DND-41 (cell line): ENCODE measurements around the gene AFAP1.

Experiments used
- EZH2 ChIP-seq: IDR thresholded peaks from 3 replicates; pipeline ENCODE4 v1.6.1; 2012; ENCODE audit warnings: borderline replicate concordance, low read depth, mild to moderate bottlenecking, moderate library complexity, low read length, inconsistent platforms; ENCODE audit not compliant: severe bottlenecking
- TF ChIP-seq, protein P1 (sequence below): IDR thresholded peaks from 2 replicates; pipeline ENCODE4 v1.5.1; 2012; ENCODE audit warnings: borderline replicate concordance, low read length, moderate library complexity, mild to moderate bottlenecking; ENCODE audit not compliant: poor library complexity, severe bottlenecking; ENCODE audit errors: extremely low read depth

GRCh38 chr4:7974425-7974824, 34.8 kb upstream of the AFAP1 start:
- TF ChIP-seq, protein P1, sequence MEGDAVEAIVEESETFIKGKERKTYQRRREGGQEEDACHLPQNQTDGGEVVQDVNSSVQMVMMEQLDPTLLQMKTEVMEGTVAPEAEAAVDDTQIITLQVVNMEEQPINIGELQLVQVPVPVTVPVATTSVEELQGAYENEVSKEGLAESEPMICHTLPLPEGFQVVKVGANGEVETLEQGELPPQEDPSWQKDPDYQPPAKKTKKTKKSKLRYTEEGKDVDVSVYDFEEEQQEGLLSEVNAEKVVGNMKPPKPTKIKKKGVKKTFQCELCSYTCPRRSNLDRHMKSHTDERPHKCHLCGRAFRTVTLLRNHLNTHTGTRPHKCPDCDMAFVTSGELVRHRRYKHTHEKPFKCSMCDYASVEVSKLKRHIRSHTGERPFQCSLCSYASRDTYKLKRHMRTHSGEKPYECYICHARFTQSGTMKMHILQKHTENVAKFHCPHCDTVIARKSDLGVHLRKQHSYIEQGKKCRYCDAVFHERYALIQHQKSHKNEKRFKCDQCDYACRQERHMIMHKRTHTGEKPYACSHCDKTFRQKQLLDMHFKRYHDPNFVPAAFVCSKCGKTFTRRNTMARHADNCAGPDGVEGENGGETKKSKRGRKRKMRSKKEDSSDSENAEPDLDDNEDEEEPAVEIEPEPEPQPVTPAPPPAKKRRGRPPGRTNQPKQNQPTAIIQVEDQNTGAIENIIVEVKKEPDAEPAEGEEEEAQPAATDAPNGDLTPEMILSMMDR, result no peak
- no peak for TF ChIP-seq EZH2
